Neural cell (in vitro differentiated cells): ENCODE results near the gene NEK4.

Experiments used
- EZH2 ChIP-seq: fragments of 200-600, 300-800 bp; shearing (Covaris generic), sonication (generic); IDR thresholded peaks from 2 replicates; pipeline ENCODE4 v1.6.1; 2014; ENCODE audit warnings: antibody characterized with exemption, low read length, borderline replicate concordance, mild to moderate bottlenecking; ENCODE audit not compliant: insufficient read depth, poor library complexity, severe bottlenecking
- RAD21 ChIP-seq: fragments of 450-650 bp; conservative IDR thresholded peaks from 2 replicates; pipeline ENCODE4 v1.6.1; 2014; ENCODE audit warnings: antibody characterized with exemption, mild to moderate bottlenecking, moderate library complexity
- SMC3 ChIP-seq: fragments of 450-650 bp; conservative IDR thresholded peaks from 2 replicates; pipeline ENCODE4 v1.6.1; 2014; ENCODE audit warnings: antibody characterized with exemption, mild to moderate bottlenecking, moderate library complexity; ENCODE audit not compliant: poor library complexity
- TF ChIP-seq, protein P1 (sequence below): fragments of 450-650 bp; IDR thresholded peaks from 2 replicates; pipeline ENCODE4 v1.5.1; 2014; ENCODE audit warnings: antibody characterized with exemption, mild to moderate bottlenecking, moderate library complexity; ENCODE audit not compliant: poor library complexity, severe bottlenecking

DNA sequence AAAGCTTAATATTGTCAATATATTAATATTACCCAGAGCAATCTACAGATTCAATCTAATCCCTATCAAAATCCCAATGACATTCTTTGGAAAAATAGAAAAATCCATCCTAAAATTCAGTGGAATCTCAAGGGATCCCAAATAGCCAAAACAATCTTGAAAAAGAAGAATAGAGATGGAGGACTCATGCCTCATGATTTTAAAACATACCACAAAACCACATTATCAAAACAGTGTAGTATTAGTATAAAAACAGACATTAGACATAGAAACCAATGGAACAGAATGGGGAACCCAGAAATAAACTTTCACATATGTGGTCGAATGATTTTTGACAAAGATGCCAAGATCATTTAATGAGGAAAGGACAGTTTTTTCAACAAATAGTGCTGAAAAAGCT, 14.6 kb downstream of the NEK4 start:
- TF ChIP-seq EZH2 (no peak), SMC3 (no peak), RAD21 (no peak)
- TF ChIP-seq, protein P1, sequence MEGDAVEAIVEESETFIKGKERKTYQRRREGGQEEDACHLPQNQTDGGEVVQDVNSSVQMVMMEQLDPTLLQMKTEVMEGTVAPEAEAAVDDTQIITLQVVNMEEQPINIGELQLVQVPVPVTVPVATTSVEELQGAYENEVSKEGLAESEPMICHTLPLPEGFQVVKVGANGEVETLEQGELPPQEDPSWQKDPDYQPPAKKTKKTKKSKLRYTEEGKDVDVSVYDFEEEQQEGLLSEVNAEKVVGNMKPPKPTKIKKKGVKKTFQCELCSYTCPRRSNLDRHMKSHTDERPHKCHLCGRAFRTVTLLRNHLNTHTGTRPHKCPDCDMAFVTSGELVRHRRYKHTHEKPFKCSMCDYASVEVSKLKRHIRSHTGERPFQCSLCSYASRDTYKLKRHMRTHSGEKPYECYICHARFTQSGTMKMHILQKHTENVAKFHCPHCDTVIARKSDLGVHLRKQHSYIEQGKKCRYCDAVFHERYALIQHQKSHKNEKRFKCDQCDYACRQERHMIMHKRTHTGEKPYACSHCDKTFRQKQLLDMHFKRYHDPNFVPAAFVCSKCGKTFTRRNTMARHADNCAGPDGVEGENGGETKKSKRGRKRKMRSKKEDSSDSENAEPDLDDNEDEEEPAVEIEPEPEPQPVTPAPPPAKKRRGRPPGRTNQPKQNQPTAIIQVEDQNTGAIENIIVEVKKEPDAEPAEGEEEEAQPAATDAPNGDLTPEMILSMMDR, result no peak
